Right renal pelvis (tissue), 4 donors: ENCODE measurements around the gene S100A3. TPM values are rescaled to one million over a fixed set of nuclear protein-coding genes. Genes with fewer than 3 reads are reported as not detected.
A peak's percentile ranks its signal among the peaks of the same experiment; 100 is the strongest.

ENCODE experiments used
- DNase-seq, 4 donors: peaks; one replicate each; pipeline ENCODE4 v3.0.0-alpha.2; 2013; ENCODE audit warnings: low read depth in 4 of 4, low spot score in 3 of 4, missing footprints in 1 of 4
- polyA plus RNA-seq, 4 donors: library from polyadenylated mRNA; unstranded; fragments of 120-200 nt; gene quantifications; one replicate each; pipeline ENCODE4 v1.2.1, GENCODE V29; 2013; ENCODE audit not compliant: insufficient read length in 4 of 4

The S100A3 gene
- polyA plus RNA-seq, 4 donors: 0.24 to 0.41 (median 0.35) TPM; not detected in 1

DNA sequence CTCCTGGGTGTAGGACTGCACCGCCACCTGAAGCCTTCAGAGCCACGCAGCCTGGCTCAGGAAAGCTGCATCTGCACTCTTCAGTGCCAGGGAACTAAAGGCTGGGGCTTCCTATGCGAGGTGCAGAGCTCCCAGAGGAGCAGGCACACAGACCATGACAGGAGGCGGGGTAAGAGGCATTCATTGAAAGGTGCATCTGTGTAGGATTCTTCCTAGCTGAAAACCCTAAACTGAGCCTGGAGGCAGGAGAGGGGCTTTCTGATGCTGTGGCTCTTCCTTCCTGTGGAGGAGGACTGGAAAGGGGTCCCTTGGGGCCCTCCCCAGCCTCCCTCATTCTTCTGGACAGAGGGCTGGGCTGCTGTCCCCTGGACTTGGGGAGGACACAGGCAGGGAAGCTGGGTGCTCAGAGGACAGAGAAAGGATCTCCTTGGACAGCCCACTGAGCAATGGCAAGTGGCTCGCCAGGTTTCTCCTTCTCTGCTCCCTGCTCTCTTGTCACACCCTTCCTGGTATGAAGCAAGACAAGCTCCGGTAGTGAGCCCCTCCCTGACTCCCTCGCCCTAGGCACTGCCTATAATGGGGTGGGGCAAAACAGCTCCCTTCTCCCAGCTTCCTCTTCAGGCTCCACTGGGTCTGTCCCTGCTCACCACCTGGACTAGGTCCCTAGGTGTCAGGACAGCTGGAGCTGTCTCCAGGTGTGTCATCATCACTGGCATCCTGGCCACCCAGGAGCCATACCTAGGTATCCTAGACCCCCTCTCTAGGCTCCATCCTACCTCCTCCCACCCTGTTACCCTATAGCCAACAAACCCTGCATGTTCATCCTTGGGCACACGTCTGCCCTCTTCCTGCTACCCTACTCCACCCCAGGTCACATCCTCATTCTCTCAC, 33.3 kb downstream of the S100A3 start:
- no peak for DNase-seq

DNA sequence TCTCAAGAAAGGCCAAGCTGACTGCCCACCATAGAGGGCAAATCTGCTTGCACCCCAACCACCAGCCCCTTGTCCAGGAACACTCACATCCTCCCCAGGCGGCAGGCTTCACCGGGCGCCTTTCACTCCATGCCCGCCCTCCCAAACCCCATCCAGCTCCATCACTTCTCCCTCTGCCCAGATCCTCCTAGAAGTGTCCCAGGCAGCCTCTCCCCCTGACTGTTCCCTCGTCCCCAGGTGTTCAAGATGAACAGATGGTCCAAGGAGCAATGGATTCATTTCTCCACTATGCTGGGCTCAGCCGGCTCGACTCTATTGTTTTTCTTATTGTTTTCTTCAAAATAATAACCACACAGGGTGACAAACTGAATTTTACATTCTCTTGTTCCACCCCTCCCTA, 35.4 kb downstream of the S100A3 start:
- DNase-seq: no peak

GRCh38 chr1:153513023-153513422, 36.0 kb downstream of the S100A3 start:
- no peak for DNase-seq

- DNase-seq: peak in 3 of 4 donors; percentile 44 to 70 (median 69)
Measured at GRCh38 chr1:153510984-153511410, 38.1 kb downstream of the S100A3 start.

GRCh38 chr1:153509729-153510354, 39.2 kb downstream of the S100A3 start:
- no peak for DNase-seq

GRCh38 chr1:153509036-153509435, 40.0 kb downstream of the S100A3 start:
- DNase-seq: no peak

- DNase-seq: no peak
Measured at GRCh38 chr1:153507926-153508583, 41.0 kb downstream of the S100A3 start.

GRCh38 chr1:153506831-153507413, 42.1 kb downstream of the S100A3 start:
- peak in 2 of 4 donors; percentile 35 to 47 for DNase-seq

GRCh38 chr1:153506386-153506785, 42.7 kb downstream of the S100A3 start:
- DNase-seq: no peak

GRCh38 chr1:153505576-153505975, 43.5 kb downstream of the S100A3 start:
- DNase-seq: no peak

GRCh38 chr1:153503766-153504165, 45.3 kb downstream of the S100A3 start:
- no peak for DNase-seq

DNA sequence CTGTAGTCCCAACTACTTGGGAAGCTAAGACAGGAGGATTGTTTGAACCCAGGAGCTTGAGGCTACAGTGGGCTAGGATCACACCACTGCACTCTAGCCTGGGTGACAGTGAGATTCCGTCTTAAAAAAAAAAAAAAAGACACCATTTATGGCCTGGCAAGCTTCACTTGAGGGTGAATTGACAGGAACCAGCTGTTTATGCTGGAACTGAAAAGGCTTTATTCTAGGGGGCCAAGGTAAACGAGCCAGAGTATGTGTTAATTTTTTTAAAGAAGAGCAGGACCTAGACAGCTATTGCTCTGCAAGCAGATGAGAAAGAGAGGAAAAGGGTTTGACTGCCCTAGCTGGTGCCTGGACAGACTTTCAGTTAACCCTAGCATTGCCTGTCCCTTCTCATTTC, 50.3 kb downstream of the S100A3 start:
- no peak for DNase-seq

Other genes starting within 250 kb of the S100A3 start
- gene PGLYRP3, start 236.3 kb downstream of the S100A3 start, polyA plus RNA-seq: not detected
- not detected for gene PGLYRP4, start 200.4 kb downstream of the S100A3 start, polyA plus RNA-seq
- gene S100A9, start 191.4 kb downstream of the S100A3 start, polyA plus RNA-seq: 10 to 100 TPM in 3 of 4 donors, 1 to 10 TPM in 1; 7.8 to 23.3 (median 18.2) TPM
- gene S100A12, start 173.6 kb downstream of the S100A3 start, polyA plus RNA-seq: 1 to 10 TPM in 3 of 4 donors, not detected in 1; 1.3 to 2.8 (median 2.3) TPM
- 10 to 100 TPM in 2 of 4 donors, 1 to 10 TPM in 2; 4.5 to 15.2 (median 10.9) TPM for gene S100A8, start 158.2 kb downstream of the S100A3 start, polyA plus RNA-seq
- gene S100A7A, start 132.7 kb downstream of the S100A3 start, polyA plus RNA-seq: not detected
- gene S100A7, start 88.6 kb downstream of the S100A3 start, polyA plus RNA-seq: under 1 TPM in 3 of 4 donors, not detected in 1; 0.21 to 0.96 (median 0.67) TPM
- gene S100A6, start 13.3 kb downstream of the S100A3 start, polyA plus RNA-seq: 100 to 1,000 TPM; 168 to 309 (median 231) TPM
- gene S100A5, start 8.3 kb downstream of the S100A3 start, polyA plus RNA-seq: 1 to 10 TPM in 1 of 4 donors, under 1 TPM in 3; 0.70 to 1.1 (median 0.89) TPM
- gene S100A4, start 3.5 kb downstream of the S100A3 start, polyA plus RNA-seq: 10 to 100 TPM; 31.2 to 62.0 (median 37.8) TPM
- 10 to 100 TPM in 1 of 4 donors, 1 to 10 TPM in 3; 6.2 to 11.8 (median 8.0) TPM for gene S100A2, start 16.6 kb upstream of the S100A3 start, polyA plus RNA-seq
- 100 to 1,000 TPM; 108 to 130 (median 113) TPM for gene S100A16, start 63.9 kb upstream of the S100A3 start, polyA plus RNA-seq
- gene S100A14, start 67.1 kb upstream of the S100A3 start, polyA plus RNA-seq: 10 to 100 TPM; 17.8 to 28.6 (median 20.7) TPM
- 100 to 1,000 TPM; 139 to 170 (median 156) TPM for gene S100A13, start 78.2 kb upstream of the S100A3 start, polyA plus RNA-seq
- 10 to 100 TPM; 17.8 to 33.4 (median 23.5) TPM for gene S100A1, start 79.2 kb upstream of the S100A3 start, polyA plus RNA-seq
- 100 to 1,000 TPM; 124 to 131 (median 127) TPM for gene CHTOP, start 84.8 kb upstream of the S100A3 start, polyA plus RNA-seq
- gene SNAPIN, start 109.4 kb upstream of the S100A3 start, polyA plus RNA-seq: 10 to 100 TPM; 57.4 to 60.9 (median 58.7) TPM
- 100 to 1,000 TPM; 274 to 311 (median 287) TPM for gene ILF2, start 121.7 kb upstream of the S100A3 start, polyA plus RNA-seq
- 10 to 100 TPM; 64.8 to 82.3 (median 72.5) TPM for gene NPR1, start 129.4 kb upstream of the S100A3 start, polyA plus RNA-seq
- gene INTS3, start 178.8 kb upstream of the S100A3 start, polyA plus RNA-seq: 100 to 1,000 TPM in 2 of 4 donors, 10 to 100 TPM in 2; 89.5 to 122 (median 97.7) TPM
- gene SLC27A3, start 226.1 kb upstream of the S100A3 start, polyA plus RNA-seq: 10 to 100 TPM; 34.0 to 44.8 (median 37.3) TPM